Stimulated activated naive CD8-positive, alpha-beta T cell treated with anti-CD3 and anti-CD28 coated beads, Interleukin-15, Interleukin-2, amounts not matched to agents 100 U/mL and 50 U/mL, for 24 hours (primary cell): ENCODE data around the gene PCGF6.
A peak's percentile ranks its signal among the peaks of the same experiment; 100 is the strongest.
"Not testable (repeated sequence)": the region's sequence is repeated elsewhere in the genome, so short reads cannot be mapped to it uniquely, and the experiment has no call there.

Source experiments
- ATAC-seq: fragments of 150-1000 bp; cut with Tn5 transposase; one replicate; pipeline ENCODE4 v1.10.0; 2021
- DNase-seq: peaks from one replicate; pipeline ENCODE4 v3.0.0; 2021

Gene PCGF6

DNA sequence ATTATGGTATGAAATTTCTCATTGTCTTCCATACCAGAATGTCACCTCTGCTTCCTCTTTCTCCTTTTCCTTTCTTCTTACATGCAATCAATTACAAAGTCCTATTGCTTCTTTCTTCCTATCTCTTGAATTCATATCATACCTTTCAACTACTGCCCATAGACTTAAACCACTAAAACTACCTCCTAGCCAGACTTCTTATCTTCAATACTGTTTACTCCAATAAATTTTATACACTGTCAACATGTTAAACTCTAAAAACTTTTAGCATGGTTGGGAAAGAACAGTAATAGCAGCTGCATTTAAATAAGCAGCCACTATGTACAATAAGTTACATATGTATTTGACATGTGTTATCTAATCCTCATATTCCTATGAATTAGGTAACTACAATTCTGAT lies 34.9 kb downstream of the PCGF6 start:
- ATAC-seq, result no peak
- DNase-seq, result no peak

GRCh38 chr10:103310197-103310596 lies 40.7 kb downstream of the PCGF6 start:
- ATAC-seq, result no peak
- no peak for DNase-seq

GRCh38 chr10:103307594-103307993 lies 43.3 kb downstream of the PCGF6 start:
- DNase-seq (no peak), ATAC-seq (no peak)

GRCh38 chr10:103295374-103296015 lies 55.4 kb downstream of the PCGF6 start:
- ATAC-seq, result no peak
- no peak for DNase-seq

DNA sequence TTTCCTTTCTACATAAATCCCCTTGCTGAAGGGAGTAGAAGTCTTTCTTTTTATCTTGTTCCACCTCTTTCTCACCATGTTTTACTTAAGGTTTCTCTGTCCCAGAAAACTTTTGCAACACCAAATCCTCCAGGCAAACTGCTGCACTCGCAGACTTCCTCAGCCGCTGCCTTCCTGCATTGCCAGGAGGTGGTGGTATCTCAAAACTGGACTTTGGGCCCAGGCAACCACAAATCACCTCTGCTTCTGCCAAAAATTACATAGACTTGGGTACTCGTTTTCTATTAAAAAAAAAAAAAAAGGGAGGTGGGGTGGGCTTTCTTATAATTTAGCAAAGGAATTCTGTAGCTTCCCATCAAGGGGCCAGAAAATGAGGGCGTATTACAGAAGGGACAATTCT lies 59.4 kb downstream of the PCGF6 start:
- no peak for ATAC-seq
- DNase-seq, result no peak

- ATAC-seq (no peak), DNase-seq (no peak)
Observed at GRCh38 chr10:103287992-103288391, 62.9 kb downstream of the PCGF6 start.

- DNase-seq, result no peak
- ATAC-seq, result no peak
Observed at GRCh38 chr10:103284170-103284569, 66.8 kb downstream of the PCGF6 start.

GRCh38 chr10:103282961-103283360 lies 68.0 kb downstream of the PCGF6 start:
- no peak for DNase-seq
- ATAC-seq, result no peak

GRCh38 chr10:103281753-103282152 lies 69.2 kb downstream of the PCGF6 start:
- ATAC-seq (no peak), DNase-seq (no peak)

GRCh38 chr10:103280506-103280905 lies 70.4 kb downstream of the PCGF6 start:
- DNase-seq, result no peak
- no peak for ATAC-seq

GRCh38 chr10:103280031-103280430 lies 70.9 kb downstream of the PCGF6 start:
- DNase-seq (no peak), ATAC-seq (no peak)

GRCh38 chr10:103278862-103279298 lies 72.1 kb downstream of the PCGF6 start:
- ATAC-seq, result no peak
- peak; percentile 65 for DNase-seq

DNA sequence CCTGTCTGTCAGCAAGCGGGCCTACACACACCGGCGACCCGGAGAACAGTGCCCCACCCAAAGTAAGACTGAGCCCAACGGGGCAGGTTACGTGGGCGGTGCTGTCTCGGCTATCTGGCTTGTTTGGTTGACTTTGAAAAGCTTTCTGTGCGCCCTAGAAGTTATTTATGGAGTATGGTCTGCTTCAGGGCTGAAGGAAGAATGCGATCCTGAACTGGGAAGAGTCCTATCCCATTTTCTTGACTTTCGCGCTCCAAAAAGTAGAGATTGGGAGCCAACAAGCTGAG lies 72.5 kb downstream of the PCGF6 start:
- DNase-seq (no peak), ATAC-seq (no peak)

GRCh38 chr10:103277713-103278536 lies 73.0 kb downstream of the PCGF6 start:
- no peak for DNase-seq
- no peak for ATAC-seq

DNA sequence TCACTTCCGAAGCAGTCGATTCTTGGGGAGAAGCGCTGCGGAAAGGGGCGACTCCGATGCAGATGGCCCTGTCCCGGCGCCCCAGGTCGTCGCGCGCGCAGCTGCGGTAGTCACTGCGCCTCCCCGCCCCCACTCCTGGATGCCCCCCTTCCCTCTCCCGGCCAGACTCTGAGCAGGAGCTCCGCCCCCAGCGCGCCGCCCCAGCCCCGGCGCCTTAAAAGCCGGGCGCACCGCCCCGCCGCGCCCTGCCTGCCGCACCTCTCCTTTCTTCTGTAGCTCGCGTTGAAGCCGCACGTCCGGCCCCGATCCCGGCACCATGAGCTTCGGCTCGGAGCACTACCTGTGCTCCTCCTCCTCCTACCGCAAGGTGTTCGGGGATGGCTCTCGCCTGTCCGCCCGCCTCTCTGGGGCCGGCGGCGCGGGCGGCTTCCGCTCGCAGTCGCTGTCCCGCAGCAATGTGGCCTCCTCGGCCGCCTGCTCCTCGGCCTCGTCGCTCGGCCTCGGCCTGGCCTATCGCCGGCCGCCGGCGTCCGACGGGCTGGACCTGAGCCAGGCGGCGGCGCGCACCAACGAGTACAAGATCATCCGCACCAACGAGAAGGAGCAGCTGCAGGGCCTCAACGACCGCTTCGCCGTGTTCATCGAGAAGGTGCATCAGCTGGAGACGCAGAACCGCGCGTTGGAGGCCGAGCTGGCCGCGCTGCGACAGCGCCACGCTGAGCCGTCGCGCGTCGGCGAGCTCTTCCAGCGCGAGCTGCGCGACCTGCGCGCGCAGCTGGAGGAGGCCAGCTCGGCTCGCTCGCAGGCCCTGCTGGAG lies 73.8 kb downstream of the PCGF6 start, which contains the start of gene INA:
INA (plus strand) TSS at position 243 of the 817 bp plus-strand sequence; CDS start at position 317, 74 bp downstream.
- peak; percentile 60 for ATAC-seq
- peak; percentile 29 for DNase-seq

DNA sequence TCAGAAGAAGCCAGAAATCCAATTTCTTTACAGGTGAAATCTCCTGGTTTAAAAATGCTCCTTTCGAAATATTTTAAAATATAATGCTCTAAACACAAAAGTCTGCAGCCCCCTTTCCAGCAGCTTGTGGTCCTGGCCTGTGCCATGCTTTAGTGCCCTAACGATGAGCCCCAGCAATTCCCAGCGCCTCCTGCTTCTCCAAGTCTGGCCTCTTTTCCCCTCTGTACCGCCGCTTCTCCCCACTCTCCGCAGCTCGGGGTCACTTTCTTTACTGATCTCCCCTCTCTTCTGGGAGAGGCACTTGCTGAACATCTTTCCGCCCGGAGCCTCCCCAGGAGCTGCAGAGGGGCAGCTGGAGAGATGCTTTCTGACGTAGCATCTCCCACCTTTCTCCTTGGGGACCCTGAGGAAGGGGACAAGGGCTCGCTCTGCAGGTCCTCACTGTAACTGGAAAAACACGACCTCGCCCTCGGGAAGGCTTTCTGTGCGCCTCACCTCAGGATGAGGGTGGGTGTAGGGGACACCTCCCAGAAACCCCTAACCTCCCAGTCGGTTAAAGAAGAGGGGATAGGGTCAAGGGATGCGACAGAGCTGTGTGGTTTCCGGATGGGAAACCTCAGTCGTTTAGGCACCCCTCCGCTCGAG lies 74.6 kb downstream of the PCGF6 start:
- DNase-seq (no peak), ATAC-seq (no peak)

DNA sequence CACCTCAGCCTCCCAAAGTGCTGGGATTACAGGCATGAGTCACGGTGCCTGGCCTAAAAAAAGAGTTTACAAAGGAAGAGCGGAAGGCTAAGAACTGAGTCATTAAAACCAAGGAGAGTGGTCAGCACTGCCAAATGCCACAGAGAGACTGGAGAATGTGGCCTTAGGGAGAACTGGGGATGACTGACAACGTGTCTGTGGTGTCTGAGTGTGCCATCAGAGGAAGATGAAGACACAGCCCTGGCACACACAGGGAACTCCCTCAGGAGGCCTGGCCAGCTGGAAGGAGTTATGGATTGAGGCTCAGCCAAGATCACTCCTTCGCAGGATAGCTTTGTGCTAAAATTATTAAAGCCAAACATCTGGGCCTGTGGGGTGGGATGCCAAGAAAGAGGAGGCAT lies 77.9 kb downstream of the PCGF6 start:
- no peak for DNase-seq
- ATAC-seq, result no peak

- no peak for ATAC-seq
- DNase-seq, result peak; percentile 57
Observed at GRCh38 chr10:103265717-103266329, 85.1 kb downstream of the PCGF6 start.

DNA sequence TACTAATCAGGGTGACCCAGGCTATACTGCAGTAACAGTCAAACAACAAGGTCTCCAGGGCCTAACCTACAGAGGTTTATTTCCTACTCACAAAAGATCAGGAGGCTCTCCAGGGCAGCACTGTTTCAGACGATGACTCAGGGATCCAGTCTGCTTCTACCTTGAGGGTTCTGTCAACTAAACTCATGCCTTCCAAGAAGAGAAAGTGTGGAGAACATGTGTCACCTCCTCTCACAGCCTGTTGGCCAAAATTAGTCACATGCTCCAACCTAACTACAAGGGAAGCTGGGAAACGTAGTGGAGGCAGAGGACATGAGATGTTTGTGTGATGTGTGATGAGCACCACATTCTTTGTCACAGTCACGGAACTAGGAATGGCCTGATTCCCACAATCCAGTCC lies 88.7 kb downstream of the PCGF6 start:
- no peak for DNase-seq
- ATAC-seq, result peak; percentile 84

DNA sequence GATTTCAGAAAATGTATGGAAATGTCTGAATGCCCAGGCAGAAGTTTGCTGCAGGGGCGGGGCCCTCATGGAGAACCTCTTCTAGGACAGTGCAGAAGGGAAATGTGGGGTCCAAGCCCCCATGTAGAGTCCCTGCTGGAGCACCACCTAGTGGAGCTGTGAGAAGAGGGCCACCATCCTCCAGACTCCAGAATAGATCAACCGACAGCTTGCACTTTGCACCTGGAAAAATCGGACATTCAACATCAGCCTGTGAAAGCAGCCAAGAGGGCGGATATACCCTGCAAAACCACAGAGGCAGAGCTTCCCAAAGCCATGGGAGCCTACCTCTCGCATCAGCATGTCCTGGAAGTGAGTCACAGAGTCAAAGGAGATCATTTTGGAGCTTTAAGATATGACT lies 91.0 kb downstream of the PCGF6 start:
- DNase-seq (no peak), ATAC-seq (no peak)

- not testable (repeated sequence) for ATAC-seq, DNase-seq
Observed at GRCh38 chr10:103258928-103259327, 92.0 kb downstream of the PCGF6 start.

- ATAC-seq, result no peak
- DNase-seq, result no peak
Observed at GRCh38 chr10:103257812-103258211, 93.1 kb downstream of the PCGF6 start.
